HL-60 (cell line): ENCODE data around the gene KIF1B.

Experiments
- DNase-seq, 2 experiments: peaks; one replicate each; pipeline ENCODE4 v3.0.0-alpha.2; 2010 to 2020; ENCODE audit warnings: low read depth in 1 of 2, low spot score in 1 of 2
- H3K27ac ChIP-seq: fragments of 250-450 bp; sonication (Bioruptor Pico); replicated peaks from 2 replicates; pipeline ENCODE4 v1.5.1; 2020; ENCODE audit warnings: mild to moderate bottlenecking, moderate library complexity
- H3K27me3 ChIP-seq: fragments of 250-450 bp; sonication (Bioruptor Pico); 2 replicates; pipeline ENCODE4 v1.5.1; 2021; ENCODE audit warnings: mild to moderate bottlenecking, moderate library complexity; ENCODE audit not compliant: insufficient read depth, poor library complexity, severe bottlenecking
- H3K4me3 ChIP-seq: replicated peaks from 2 replicates; pipeline ENCODE4 v1.5.1; 2011; ENCODE audit warnings: mild to moderate bottlenecking, control low read depth, low read length; ENCODE audit not compliant: insufficient read depth
- GABPA ChIP-seq: IDR thresholded peaks from 2 replicates; pipeline ENCODE4 v1.6.1; 2012; ENCODE audit warnings: low read depth
- POLR2AphosphoS5 ChIP-seq: IDR thresholded peaks from 2 replicates; pipeline ENCODE4 v1.6.1; 2012; ENCODE audit warnings: low read depth
- SPI1 ChIP-seq: IDR thresholded peaks from 2 replicates; pipeline ENCODE4 v1.6.1; 2012; ENCODE audit warnings: low read depth, mild to moderate bottlenecking, borderline replicate concordance
- TF ChIP-seq, protein P1 (sequence below): IDR thresholded peaks from 2 replicates; pipeline ENCODE4 v1.6.1; 2012; ENCODE audit warnings: low read depth; ENCODE audit not compliant: insufficient replicate concordance
- TF ChIP-seq, protein P2 (sequence below): IDR thresholded peaks from one replicate; pipeline ENCODE4 v1.5.1; 2011; ENCODE audit warnings: low read length, control low read depth, inconsistent platforms; ENCODE audit not compliant: insufficient read depth

The KIF1B gene

DNA sequence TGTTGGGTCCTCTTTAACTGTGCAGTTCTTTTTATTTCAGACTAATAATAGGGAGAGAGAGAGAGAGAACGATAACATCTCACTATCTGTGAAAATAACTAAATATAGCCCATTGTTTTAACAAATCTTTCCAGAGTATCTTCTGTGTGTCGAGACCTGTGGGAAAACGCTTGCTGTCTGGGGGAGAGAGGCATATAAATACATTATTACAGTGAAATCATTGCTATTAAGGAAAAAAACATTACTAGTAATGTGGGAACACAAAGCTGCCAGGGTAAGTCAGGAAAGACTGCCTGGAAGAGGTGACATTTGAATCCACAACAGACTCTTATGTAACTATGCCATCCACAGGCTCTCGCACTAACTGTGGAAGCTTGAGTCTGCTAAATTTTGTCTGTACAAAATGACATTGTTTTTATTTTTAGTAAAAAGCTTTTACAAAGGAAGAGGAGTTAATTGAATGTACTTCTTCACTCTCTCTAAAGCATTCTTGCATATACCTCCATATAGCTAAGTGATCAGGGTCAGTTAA lies 128.7 kb downstream of the KIF1B start:
- H3K4me3 ChIP-seq: no peak overlapping the region
- no peak overlapping the region for H3K27ac ChIP-seq
- TF ChIP-seq, protein P1, sequence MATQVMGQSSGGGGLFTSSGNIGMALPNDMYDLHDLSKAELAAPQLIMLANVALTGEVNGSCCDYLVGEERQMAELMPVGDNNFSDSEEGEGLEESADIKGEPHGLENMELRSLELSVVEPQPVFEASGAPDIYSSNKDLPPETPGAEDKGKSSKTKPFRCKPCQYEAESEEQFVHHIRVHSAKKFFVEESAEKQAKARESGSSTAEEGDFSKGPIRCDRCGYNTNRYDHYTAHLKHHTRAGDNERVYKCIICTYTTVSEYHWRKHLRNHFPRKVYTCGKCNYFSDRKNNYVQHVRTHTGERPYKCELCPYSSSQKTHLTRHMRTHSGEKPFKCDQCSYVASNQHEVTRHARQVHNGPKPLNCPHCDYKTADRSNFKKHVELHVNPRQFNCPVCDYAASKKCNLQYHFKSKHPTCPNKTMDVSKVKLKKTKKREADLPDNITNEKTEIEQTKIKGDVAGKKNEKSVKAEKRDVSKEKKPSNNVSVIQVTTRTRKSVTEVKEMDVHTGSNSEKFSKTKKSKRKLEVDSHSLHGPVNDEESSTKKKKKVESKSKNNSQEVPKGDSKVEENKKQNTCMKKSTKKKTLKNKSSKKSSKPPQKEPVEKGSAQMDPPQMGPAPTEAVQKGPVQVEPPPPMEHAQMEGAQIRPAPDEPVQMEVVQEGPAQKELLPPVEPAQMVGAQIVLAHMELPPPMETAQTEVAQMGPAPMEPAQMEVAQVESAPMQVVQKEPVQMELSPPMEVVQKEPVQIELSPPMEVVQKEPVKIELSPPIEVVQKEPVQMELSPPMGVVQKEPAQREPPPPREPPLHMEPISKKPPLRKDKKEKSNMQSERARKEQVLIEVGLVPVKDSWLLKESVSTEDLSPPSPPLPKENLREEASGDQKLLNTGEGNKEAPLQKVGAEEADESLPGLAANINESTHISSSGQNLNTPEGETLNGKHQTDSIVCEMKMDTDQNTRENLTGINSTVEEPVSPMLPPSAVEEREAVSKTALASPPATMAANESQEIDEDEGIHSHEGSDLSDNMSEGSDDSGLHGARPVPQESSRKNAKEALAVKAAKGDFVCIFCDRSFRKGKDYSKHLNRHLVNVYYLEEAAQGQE: no peak
- no peak for TF ChIP-seq POLR2AphosphoS5
- TF ChIP-seq, protein P2, sequence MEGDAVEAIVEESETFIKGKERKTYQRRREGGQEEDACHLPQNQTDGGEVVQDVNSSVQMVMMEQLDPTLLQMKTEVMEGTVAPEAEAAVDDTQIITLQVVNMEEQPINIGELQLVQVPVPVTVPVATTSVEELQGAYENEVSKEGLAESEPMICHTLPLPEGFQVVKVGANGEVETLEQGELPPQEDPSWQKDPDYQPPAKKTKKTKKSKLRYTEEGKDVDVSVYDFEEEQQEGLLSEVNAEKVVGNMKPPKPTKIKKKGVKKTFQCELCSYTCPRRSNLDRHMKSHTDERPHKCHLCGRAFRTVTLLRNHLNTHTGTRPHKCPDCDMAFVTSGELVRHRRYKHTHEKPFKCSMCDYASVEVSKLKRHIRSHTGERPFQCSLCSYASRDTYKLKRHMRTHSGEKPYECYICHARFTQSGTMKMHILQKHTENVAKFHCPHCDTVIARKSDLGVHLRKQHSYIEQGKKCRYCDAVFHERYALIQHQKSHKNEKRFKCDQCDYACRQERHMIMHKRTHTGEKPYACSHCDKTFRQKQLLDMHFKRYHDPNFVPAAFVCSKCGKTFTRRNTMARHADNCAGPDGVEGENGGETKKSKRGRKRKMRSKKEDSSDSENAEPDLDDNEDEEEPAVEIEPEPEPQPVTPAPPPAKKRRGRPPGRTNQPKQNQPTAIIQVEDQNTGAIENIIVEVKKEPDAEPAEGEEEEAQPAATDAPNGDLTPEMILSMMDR: no peak
- TF ChIP-seq GABPA: no peak
- no peak for TF ChIP-seq SPI1
- no peaks in the 10 kb centered on the region for H3K27me3 ChIP-seq
- no peak for DNase-seq

DNA sequence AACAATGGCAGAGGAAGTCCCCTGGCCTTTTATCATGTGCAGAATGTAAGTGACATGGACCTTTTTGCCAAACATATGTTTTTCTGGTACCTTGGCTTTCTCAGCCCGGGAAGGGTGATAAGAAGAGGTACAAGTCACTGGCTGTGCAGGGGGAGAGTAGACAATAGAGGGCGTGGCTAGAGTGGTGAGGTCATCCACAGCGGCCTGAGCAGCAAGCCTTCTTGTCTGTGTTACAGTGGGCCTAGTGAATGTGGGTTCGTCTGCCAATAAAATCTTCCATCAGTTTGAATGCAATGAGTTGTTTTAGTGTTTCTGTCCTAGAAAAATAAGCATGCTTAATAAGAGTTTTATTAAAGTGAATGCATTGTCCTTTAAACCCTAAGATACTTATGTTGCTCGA lies 129.4 kb downstream of the KIF1B start:
- TF ChIP-seq SPI1 (no peak), GABPA (no peak), POLR2AphosphoS5 (no peak)
- TF ChIP-seq, protein P1: no peak
- TF ChIP-seq, protein P2: no peak
- no peak overlapping the region for H3K27ac ChIP-seq
- no peak for DNase-seq
- no peak overlapping the region for H3K4me3 ChIP-seq
- H3K27me3 ChIP-seq: no peaks in the 10 kb centered on the region

DNA sequence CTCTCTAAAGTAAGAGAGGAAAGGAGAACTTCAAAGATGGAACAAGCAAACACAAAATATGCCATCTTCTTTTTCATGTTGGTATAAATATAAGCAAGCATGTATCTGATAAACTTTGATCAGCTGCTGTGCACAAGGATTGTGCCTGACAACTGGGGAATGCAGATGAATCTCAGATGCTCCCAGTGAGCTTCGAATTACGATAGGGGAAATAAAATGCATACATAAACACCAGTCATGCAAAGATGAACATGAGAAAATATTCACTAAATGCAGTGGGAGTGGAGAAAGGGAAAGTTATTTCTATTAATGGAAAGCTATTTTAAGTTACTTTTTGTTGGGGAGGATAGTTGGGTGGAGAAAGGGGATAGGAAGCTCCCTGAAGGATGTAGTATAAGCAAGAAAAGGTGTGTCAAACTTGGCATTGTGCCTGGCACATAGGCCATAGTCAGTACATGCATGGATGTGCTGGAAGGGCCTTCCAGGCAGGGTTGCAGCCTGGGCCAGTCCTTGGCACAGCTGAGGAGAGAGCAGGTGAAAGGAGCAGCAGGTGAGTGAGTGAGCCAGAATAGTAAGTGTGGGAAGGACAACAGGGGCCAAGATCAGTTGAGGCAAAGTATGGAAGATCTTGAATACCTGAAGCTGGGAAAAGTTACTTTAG lies 130.7 kb downstream of the KIF1B start:
- H3K4me3 ChIP-seq: no peak overlapping the region
- H3K27ac ChIP-seq: no peak overlapping the region
- no peak for DNase-seq
- TF ChIP-seq GABPA: no peak
- H3K27me3 ChIP-seq: no peaks in the 10 kb centered on the region

DNA sequence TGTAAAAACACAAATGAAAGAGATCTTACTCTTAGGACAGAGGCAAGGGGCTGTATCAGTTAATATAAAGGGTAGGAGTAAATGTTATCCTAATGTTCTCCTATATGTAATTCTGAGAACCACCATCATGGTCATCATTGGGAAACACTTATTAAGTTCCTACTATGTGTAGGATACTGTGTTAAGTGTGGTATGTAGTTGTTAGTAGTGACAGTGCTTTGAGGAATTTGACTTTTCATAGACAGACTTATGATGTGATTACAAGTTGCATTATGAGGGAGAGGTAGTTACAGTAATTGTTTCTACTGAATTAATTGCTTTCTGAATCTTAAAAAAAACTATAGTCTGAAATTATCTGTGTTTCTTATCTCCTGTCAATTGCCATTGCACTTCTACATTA lies 136.7 kb downstream of the KIF1B start:
- H3K4me3 ChIP-seq: no peak overlapping the region
- H3K27ac ChIP-seq: no peak overlapping the region
- TF ChIP-seq POLR2AphosphoS5 (no peak), SPI1 (no peak)
- TF ChIP-seq, protein P1: no peak
- H3K27me3 ChIP-seq: no peaks in the 10 kb centered on the region
- no peak for DNase-seq
